Psoas muscle (tissue), 8 donors: ENCODE data around the gene CLMP. TPM values are rescaled to one million over a fixed set of nuclear protein-coding genes. Genes with fewer than 3 reads are reported as not detected.
A peak's percentile ranks its signal among the peaks of the same experiment; 100 is the strongest.

ENCODE experiments used
- ATAC-seq, 4 donors: fragments of 200-7000 bp; cut with Tn5 transposase; one replicate each; pipeline ENCODE4 v1.9.1; 2020; ENCODE audit warnings: moderate library complexity in 3 of 4, mild to moderate bottlenecking in 2 of 4
- DNase-seq, 2 donors: peaks; one replicate each; pipeline ENCODE4 v3.0.0-alpha.2; 2020
- H3K27ac ChIP-seq: fragments of 200-600 bp; one replicate; pipeline ENCODE4 v1.8.0; 2022
- H3K27me3 ChIP-seq, 3 donors: fragments of 200-600 bp in 1 of 3; one replicate each; pipeline versions ENCODE4 v1.6.1 to v1.8.0; 2013 to 2022; ENCODE audit warnings: low read length in 2 of 3, mild to moderate bottlenecking in 2 of 3, moderate library complexity in 1 of 3; ENCODE audit not compliant: insufficient read depth in 3 of 3
- H3K36me3 ChIP-seq, 2 donors: fragments of 200-600 bp in 1 of 2; one replicate each; pipeline versions ENCODE4 v1.6.1 to v1.8.0; 2013 to 2022; ENCODE audit warnings: low read depth in 1 of 2, mild to moderate bottlenecking in 1 of 2, moderate library complexity in 1 of 2; ENCODE audit not compliant: insufficient read depth in 1 of 2
- H3K4me1 ChIP-seq: fragments of 200-600 bp; one replicate; pipeline ENCODE4 v1.8.0; 2022
- H3K4me3 ChIP-seq: fragments of 200-600 bp; one replicate; pipeline ENCODE4 v1.8.0; 2022; ENCODE audit warnings: mild to moderate bottlenecking
- H3K9me3 ChIP-seq: fragments of 200-600 bp; one replicate; pipeline ENCODE4 v1.8.0; 2022
- whole genome bisulfite sequencing, 3 donors: extraction: QIAGEN DNeasy Blood & Tissue Kit; methylation state at CpG; one replicate each; pipeline versions ENCODE4 v1.1.6 to v1.1.7; 2013; 5-methylcytosine and 5-hydroxymethylcytosine counted together
- intact Hi-C, 2 donors: fragments of 100-400 bp; cut with DNase I; formaldehyde crosslinking; loops; one replicate each; pipeline versions ENCODE4 v1.11.0 to v1.14.2; 2022
- polyA plus RNA-seq, 3 donors: library from polyadenylated mRNA; stranded (reverse); fragments of 200-250 nt; gene quantifications; one replicate each; pipeline ENCODE4 v1.2.3, GENCODE V29; 2013
- total RNA-seq, 4 donors: library from RNA; stranded (reverse); fragmentation: NEBNext Ultra II Directional in 2 of 4; extraction: Animal tissue kit (Norgen Biotek cat#: 25700) in 2 of 4; gene quantifications; one replicate each; pipeline versions ENCODE4 v1.2.1 to v1.2.4, GENCODE V29; 2021 to 2023
- TF ChIP-seq, protein P1 (sequence below): fragments of 200-600 bp; IDR thresholded peaks from one replicate; pipeline ENCODE4 v1.8.0; 2022; ENCODE audit warnings: antibody characterized with exemption
- donor health status: healthy with polysubstance abuse.
- donor health status: DM: no; HTN: no; CAD: no; lungs with moderate emphysema.
- donor health status: Bipolar disorder and iron deficiency.
- donor health status: healthy.
- donor health status: DM: yes; HTN: yes; CAD: no.
- donor health status: DM: no; HTN: no; CAD: no.
- donor health status: DM: no; HTN: no; CAD: no.
- donor health status: DM: yes; HTN: yes; CAD: no.

The CLMP gene
- total and polyA plus RNA-seq, 7 donors: 0.83 to 4.2 (median 2.9) TPM

- H3K27ac ChIP-seq: no peak overlapping the region
- H3K4me3 ChIP-seq: no peak overlapping the region
- no peaks in the 10 kb centered on the region for H3K9me3 ChIP-seq
- H3K36me3 ChIP-seq: no peaks in the 10 kb centered on the region
- H3K4me1 ChIP-seq: no peaks in the 10 kb centered on the region
- no peak for DNase-seq
- intact Hi-C loops: no loop called here
- TF ChIP-seq, protein P1, sequence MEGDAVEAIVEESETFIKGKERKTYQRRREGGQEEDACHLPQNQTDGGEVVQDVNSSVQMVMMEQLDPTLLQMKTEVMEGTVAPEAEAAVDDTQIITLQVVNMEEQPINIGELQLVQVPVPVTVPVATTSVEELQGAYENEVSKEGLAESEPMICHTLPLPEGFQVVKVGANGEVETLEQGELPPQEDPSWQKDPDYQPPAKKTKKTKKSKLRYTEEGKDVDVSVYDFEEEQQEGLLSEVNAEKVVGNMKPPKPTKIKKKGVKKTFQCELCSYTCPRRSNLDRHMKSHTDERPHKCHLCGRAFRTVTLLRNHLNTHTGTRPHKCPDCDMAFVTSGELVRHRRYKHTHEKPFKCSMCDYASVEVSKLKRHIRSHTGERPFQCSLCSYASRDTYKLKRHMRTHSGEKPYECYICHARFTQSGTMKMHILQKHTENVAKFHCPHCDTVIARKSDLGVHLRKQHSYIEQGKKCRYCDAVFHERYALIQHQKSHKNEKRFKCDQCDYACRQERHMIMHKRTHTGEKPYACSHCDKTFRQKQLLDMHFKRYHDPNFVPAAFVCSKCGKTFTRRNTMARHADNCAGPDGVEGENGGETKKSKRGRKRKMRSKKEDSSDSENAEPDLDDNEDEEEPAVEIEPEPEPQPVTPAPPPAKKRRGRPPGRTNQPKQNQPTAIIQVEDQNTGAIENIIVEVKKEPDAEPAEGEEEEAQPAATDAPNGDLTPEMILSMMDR: no peak
- 71 to 79% (median 72%) methylated on average over 2 of the region's 2 CpGs for WGBS, 3 donors
- no peak for ATAC-seq
- H3K27me3 ChIP-seq: peaks cover 0 to 3% (median 1%) of the 10 kb centered on the region in 3 donors
Observed at GRCh38 chr11:123151796-123152195, 43.3 kb downstream of the CLMP start.

GRCh38 chr11:123151366-123151765 is 43.7 kb downstream of the CLMP start:
- ATAC-seq (no peak), DNase-seq (no peak)
- Histone ChIP-seq H3K27ac (no peak overlapping the region), H3K9me3 (no peaks in the 10 kb centered on the region), H3K27me3 (peaks cover 0 to 3% (median 1%) of the 10 kb centered on the region in 3 donors), H3K4me3 (no peak overlapping the region), H3K4me1 (no peaks in the 10 kb centered on the region), H3K36me3 (no peaks in the 10 kb centered on the region)
- 73 to 82% (median 79%) methylated on average over 3 of the region's 3 CpGs for WGBS, 3 donors
- TF ChIP-seq, protein P1: no peak
- intact Hi-C loops: no loop called here

DNA sequence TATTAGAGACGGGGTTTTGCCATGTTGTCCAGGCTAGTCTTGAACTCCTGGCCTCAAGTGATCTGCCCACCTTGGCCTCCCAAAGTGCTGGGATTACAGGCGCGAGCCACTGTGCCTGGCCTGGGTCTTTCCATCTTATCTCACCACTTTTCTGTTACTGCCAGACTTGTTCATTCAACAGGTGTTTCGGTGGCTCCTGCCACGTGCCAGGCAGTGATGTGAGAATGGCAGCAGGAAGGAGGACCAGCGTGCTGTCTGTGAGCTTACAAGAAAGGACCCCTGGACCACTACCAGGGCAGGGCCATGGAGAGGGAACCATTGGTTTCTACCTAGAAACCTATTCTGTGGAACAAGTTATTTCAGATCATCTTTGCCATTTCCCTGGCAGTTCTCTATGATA is 44.2 kb downstream of the CLMP start:
- peaks cover 0 to 1% (median under 1%) of the 10 kb centered on the region in 3 donors for H3K27me3 ChIP-seq
- H3K4me3 ChIP-seq: no peak overlapping the region
- TF ChIP-seq, protein P1: no peak
- WGBS, 3 donors: 81 to 92% (median 85%) methylated on average over 6 of the region's 6 CpGs
- ATAC-seq (no peak), DNase-seq (no peak)
- intact Hi-C loops: no loop called here
- H3K36me3 ChIP-seq: no peaks in the 10 kb centered on the region
- H3K27ac ChIP-seq: no peak overlapping the region
- H3K9me3 ChIP-seq: no peaks in the 10 kb centered on the region
- H3K4me1 ChIP-seq: no peaks in the 10 kb centered on the region

GRCh38 chr11:123148965-123149364 is 46.1 kb downstream of the CLMP start:
- DNase-seq: no peak
- 80 to 87% (median 86%) methylated on average over 4 of the region's 4 CpGs for WGBS, 3 donors
- Histone ChIP-seq H3K36me3 (no peaks in the 10 kb centered on the region), H3K4me3 (no peak overlapping the region), H3K27me3 (no peaks in the 10 kb centered on the region), H3K27ac (no peak overlapping the region), H3K4me1 (peaks cover 6% of the 10 kb centered on the region), H3K9me3 (no peaks in the 10 kb centered on the region)
- intact Hi-C loops: no loop called here
- TF ChIP-seq, protein P1: no peak
- ATAC-seq: no peak

GRCh38 chr11:123145661-123146060 is 49.4 kb downstream of the CLMP start:
- TF ChIP-seq, protein P1: no peak
- intact Hi-C loops: no loop called here
- WGBS, 3 donors: 39 to 44% (median 41%) methylated on average over 9 of the region's 9 CpGs
- Histone ChIP-seq H3K36me3 (no peaks in the 10 kb centered on the region), H3K27me3 (no peaks in the 10 kb centered on the region), H3K4me1 (peaks cover 6% of the 10 kb centered on the region), H3K4me3 (peak overlapping the region; percentile 31), H3K9me3 (no peaks in the 10 kb centered on the region), H3K27ac (no peak overlapping the region)
- DNase-seq (no peak), ATAC-seq (peak; percentile 42 to 71 (median 60))
